ENCODE measurements around the gene TCF12.
"Not testable (repeated sequence)": the region's sequence is repeated elsewhere in the genome, so short reads cannot be mapped to it uniquely, and the experiment has no call there.

The TCF12 gene

GRCh38 chr15:57156210-57156884, 237.9 kb downstream of the TCF12 start:
- H3K4me3 ChIP-seq (ENCODE audit: low read depth, low read length) = no peak overlapping the region
- peak; percentile 45 for DNase-seq (ENCODE audit: low read depth)
- TF ChIP-seq CTCF (IDR thresholded peaks at IDR 0.05; ENCODE audit: control insufficient read depth, extremely low read depth, insufficient read depth) = no peak

GRCh38 chr15:57158589-57158988, 240.1 kb downstream of the TCF12 start:
- peak; percentile 73 for DNase-seq (ENCODE audit: low read depth)
- no peak for TF ChIP-seq CTCF (IDR thresholded peaks at IDR 0.05; ENCODE audit: control insufficient read depth, extremely low read depth, insufficient read depth)
- H3K4me3 ChIP-seq (ENCODE audit: low read depth, low read length) = no peak overlapping the region

GRCh38 chr15:57158997-57159668, 240.7 kb downstream of the TCF12 start:
- H3K4me3 ChIP-seq (ENCODE audit: low read depth, low read length) = no peak overlapping the region
- DNase-seq (ENCODE audit: low read depth) = peak; percentile 35
- TF ChIP-seq CTCF (IDR thresholded peaks at IDR 0.05; ENCODE audit: control insufficient read depth, extremely low read depth, insufficient read depth) = no peak

- no peak overlapping the region for H3K4me3 ChIP-seq (ENCODE audit: low read depth, low read length)
- DNase-seq (ENCODE audit: low read depth) = no peak
- TF ChIP-seq CTCF (IDR thresholded peaks at IDR 0.05; ENCODE audit: control insufficient read depth, extremely low read depth, insufficient read depth) = no peak
Measured at GRCh38 chr15:57159767-57160166, 241.3 kb downstream of the TCF12 start.

GRCh38 chr15:57160823-57161560, 242.5 kb downstream of the TCF12 start:
- no peak for DNase-seq (ENCODE audit: low read depth)
- TF ChIP-seq CTCF (IDR thresholded peaks at IDR 0.05; ENCODE audit: control insufficient read depth, extremely low read depth, insufficient read depth) = no peak
- H3K4me3 ChIP-seq (ENCODE audit: low read depth, low read length) = no peak overlapping the region

GRCh38 chr15:57164251-57164650, 245.8 kb downstream of the TCF12 start:
- not testable (repeated sequence) for H3K4me3 ChIP-seq (ENCODE audit: low read depth, low read length); DNase-seq (ENCODE audit: low read depth)

GRCh38 chr15:57165992-57166391, 247.5 kb downstream of the TCF12 start:
- H3K4me3 ChIP-seq (ENCODE audit: low read depth, low read length) = no peak overlapping the region
- DNase-seq (ENCODE audit: low read depth) = no peak
- no peak for TF ChIP-seq CTCF (IDR thresholded peaks at IDR 0.05; ENCODE audit: control insufficient read depth, extremely low read depth, insufficient read depth)
